ENCODE measurements around the gene TRIM24.

DNA sequence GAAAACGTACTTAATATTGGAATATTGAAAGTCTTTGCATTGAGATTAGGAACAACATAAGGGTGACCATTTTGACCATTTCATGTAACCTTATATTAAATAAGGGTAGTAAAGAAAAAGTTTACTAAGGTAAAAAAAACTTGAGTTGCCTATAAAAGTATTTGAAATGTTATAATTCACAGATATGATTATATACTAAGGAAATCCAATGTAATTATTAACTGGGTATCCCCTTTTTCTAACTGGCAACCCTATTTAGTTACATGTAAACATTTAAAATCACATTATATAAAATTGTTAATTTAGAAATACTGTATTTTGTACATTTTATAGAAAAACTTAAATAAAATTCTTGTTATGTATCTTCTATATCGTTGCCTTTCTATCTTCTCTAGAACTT is 64.2 kb downstream of the TRIM24 start:
- no peak for TF ChIP-seq POLR2A (IDR thresholded peaks at IDR 0.05; ENCODE audit: low read depth, low read length)
- no peak for TF ChIP-seq TAF1 (IDR thresholded peaks at IDR 0.05; ENCODE audit: low read depth, low read length)
- TF ChIP-seq POLR2AphosphoS5 (IDR thresholded peaks at IDR 0.05; ENCODE audit: low read depth, low read length): no peak
- no peak for TF ChIP-seq PAX5 (IDR thresholded peaks at IDR 0.05; ENCODE audit: insufficient read depth, low read length, severe bottlenecking)
- no peak for TF ChIP-seq POU2F2 (IDR thresholded peaks at IDR 0.05; ENCODE audit: low read depth, low read length)
- TF ChIP-seq SPI1 (IDR thresholded peaks at IDR 0.05; ENCODE audit: low read depth, low read length): no peak
